H1 (cell line): ENCODE data around the gene NPFFR2. TPM values are rescaled to one million over a fixed set of nuclear protein-coding genes. Genes with fewer than 3 reads are reported as not detected.

ENCODE experiments used
- CTCF ChIA-PET: fragments of 300-600 bp; sonication (Branson Sonifier 250); formaldehyde crosslinking; loops from one replicate; lab custom pipeline; 2021; ENCODE audit not compliant: partially characterized antibody; lab: Charles Lee
- POLR2A ChIA-PET: fragments of 300-600 bp; sonication (Branson Sonifier 250); formaldehyde crosslinking; loops from one replicate; lab custom pipeline; 2021; ENCODE audit warnings: inconsistent platforms; ENCODE audit not compliant: partially characterized antibody; lab: Charles Lee
- DNase-seq, 2 experiments: peaks; one replicate each; pipeline versions ENCODE4 v3.0.0 to v3.0.0-alpha.2; 2010 to 2022; ENCODE audit warnings: low spot score in 2 of 2, low read depth in 1 of 2, mixed read lengths in 1 of 2
- FAIRE-seq: peaks from 2 replicates; lab custom pipeline; 2011; peaks lifted over from hg19 to GRCh38; lab: Jason Lieb, UNC
- H2AFZ ChIP-seq: 2 replicates; pipeline ENCODE4 v1.8.1; 2012; ENCODE audit warnings: low read length, inconsistent platforms
- H2AK5ac ChIP-seq: 2 replicates; pipeline ENCODE4 v1.6.1; 2013; ENCODE audit warnings: low read depth, low read length
- H2BK120ac ChIP-seq: replicated peaks from 2 replicates; pipeline ENCODE3; 2013; ENCODE audit warnings: low read depth, low read length, inconsistent platforms
- H2BK12ac ChIP-seq: 2 replicates; pipeline ENCODE4 v1.6.1; 2013; ENCODE audit warnings: low read depth, low read length
- H2BK15ac ChIP-seq: 2 replicates; pipeline ENCODE4 v1.6.1; 2013; ENCODE audit warnings: low read length
- H2BK20ac ChIP-seq: 2 replicates; pipeline ENCODE4 v1.6.1; 2013; ENCODE audit warnings: low read length
- H2BK5ac ChIP-seq: 2 replicates; pipeline ENCODE4 v1.6.1; 2013; ENCODE audit warnings: low read depth, low read length
- H3K14ac ChIP-seq: 2 replicates; pipeline ENCODE4 v1.6.1; 2013; ENCODE audit warnings: inconsistent platforms; ENCODE audit not compliant: insufficient read length
- H3K18ac ChIP-seq: 2 replicates; pipeline ENCODE4 v1.6.1; 2013; ENCODE audit warnings: low read length; ENCODE audit errors: extremely low read depth
- H3K23ac ChIP-seq: 2 replicates; pipeline ENCODE4 v1.6.1; 2013; ENCODE audit warnings: inconsistent platforms; ENCODE audit not compliant: insufficient read length
- H3K23me2 ChIP-seq: 2 replicates; pipeline ENCODE4 v1.6.1; 2013; ENCODE audit warnings: low read depth, low read length
- H3K27ac ChIP-seq: 2 replicates; pipeline ENCODE4 v1.6.1; 2011; ENCODE audit warnings: low read depth, low read length, inconsistent platforms
- H3K27me3 ChIP-seq, 4 experiments: replicated peaks in 1 of 4; 1 replicate in 1 of 4; 2 replicates in 3 of 4; pipeline versions ENCODE4 v1.6.1 to v1.8.1; 2011 to 2013; ENCODE audit warnings: low read length in 3 of 4, mild to moderate bottlenecking in 3 of 4, inconsistent platforms in 2 of 4, mixed read lengths in 2 of 4, moderate library complexity in 1 of 4; ENCODE audit not compliant: control insufficient read depth in 3 of 4, insufficient read depth in 3 of 4; ENCODE audit errors: extremely low read depth in 1 of 4
- H3K36me3 ChIP-seq, 4 experiments: 2 replicates each; pipeline versions ENCODE4 v1.6.1 to v1.8.1; 2011 to 2013; ENCODE audit warnings: mild to moderate bottlenecking in 4 of 4, low read length in 3 of 4, moderate library complexity in 2 of 4, control low read depth in 1 of 4, inconsistent platforms in 1 of 4; ENCODE audit not compliant: insufficient read depth in 4 of 4, control insufficient read depth in 2 of 4
- H3K4ac ChIP-seq: replicated peaks from 2 replicates; pipeline ENCODE3; 2013; ENCODE audit warnings: low read length, low read depth, mixed read lengths, inconsistent platforms; ENCODE audit not compliant: insufficient read length
- H3K4me1 ChIP-seq, 4 experiments: replicated peaks in 1 of 4; 1 replicate in 1 of 4; 2 replicates in 3 of 4; pipeline versions ENCODE4 v1.6.1 to v1.8.1; 2011 to 2013; ENCODE audit warnings: low read length in 3 of 4, inconsistent platforms in 2 of 4, mixed read lengths in 1 of 4; ENCODE audit not compliant: insufficient read depth in 4 of 4, control insufficient read depth in 3 of 4
- H3K4me2 ChIP-seq, 2 experiments: 2 replicates each; pipeline versions ENCODE4 v1.6.1 to v1.8.1; 2011 to 2013; ENCODE audit warnings: low read depth in 2 of 2, low read length in 2 of 2, control low read depth in 1 of 2, inconsistent platforms in 1 of 2, mild to moderate bottlenecking in 1 of 2; ENCODE audit not compliant: insufficient read depth in 1 of 2
- H3K4me3 ChIP-seq, 4 experiments: fragments of 200-600, 300-600 bp in 1 of 4; sonication (generic), shearing (Covaris generic), sonication (Bioruptor Twin) in 1 of 4; 2 replicates each; pipeline versions ENCODE4 v1.5.1 to v1.8.1; 2011 to 2016; ENCODE audit warnings: low read length in 4 of 4, low read depth in 3 of 4, control low read depth in 2 of 4, inconsistent platforms in 2 of 4, mild to moderate bottlenecking in 2 of 4, mixed read lengths in 1 of 4, moderate library complexity in 1 of 4; ENCODE audit not compliant: insufficient read depth in 2 of 4; ENCODE audit errors: extremely low read depth in 1 of 4
- H3K56ac ChIP-seq: replicated peaks from 2 replicates; pipeline ENCODE3; 2013; ENCODE audit warnings: low read depth, mild to moderate bottlenecking, mixed read lengths, low read length, inconsistent platforms; ENCODE audit not compliant: insufficient read length
- H3K79me1 ChIP-seq: 2 replicates; pipeline ENCODE4 v1.6.1; 2013; ENCODE audit warnings: low read depth, low read length, control low read depth
- H3K79me2 ChIP-seq, 2 experiments: 2 replicates each; pipeline versions ENCODE4 v1.6.1 to v1.8.1; 2012 to 2013; ENCODE audit warnings: low read length in 2 of 2, mild to moderate bottlenecking in 2 of 2, inconsistent platforms in 1 of 2; ENCODE audit not compliant: insufficient read depth in 2 of 2, control insufficient read depth in 1 of 2
- H3K9ac ChIP-seq, 4 experiments: replicated peaks in 1 of 4; 1 replicate in 1 of 4; 2 replicates in 3 of 4; pipeline versions ENCODE4 v1.6.1 to v1.8.1; 2011 to 2013; ENCODE audit warnings: low read depth in 3 of 4, low read length in 3 of 4, control low read depth in 2 of 4, mild to moderate bottlenecking in 2 of 4, moderate library complexity in 2 of 4, inconsistent platforms in 1 of 4; ENCODE audit errors: extremely low read depth in 1 of 4
- H3K9me3 ChIP-seq, 2 experiments: 2 replicates each; pipeline versions ENCODE4 v1.6.1 to v1.8.1; 2012 to 2013; ENCODE audit warnings: mild to moderate bottlenecking in 2 of 2, moderate library complexity in 2 of 2, control low read depth in 1 of 2, inconsistent platforms in 1 of 2, low read depth in 1 of 2, low read length in 1 of 2, mixed read lengths in 1 of 2; ENCODE audit not compliant: insufficient read depth in 2 of 2
- H4K20me1 ChIP-seq, 2 experiments: replicated peaks in 1 of 2; 2 replicates each; pipeline versions ENCODE3 to v1.8.1; 2011 to 2013; ENCODE audit warnings: inconsistent platforms in 2 of 2, low read length in 2 of 2, mild to moderate bottlenecking in 1 of 2; ENCODE audit not compliant: insufficient read depth in 2 of 2, control insufficient read depth in 1 of 2
- H4K5ac ChIP-seq: 2 replicates; pipeline ENCODE4 v1.6.1; 2013; ENCODE audit warnings: low read length, low read depth, mixed read lengths, inconsistent platforms; ENCODE audit not compliant: insufficient read length
- H4K8ac ChIP-seq: 2 replicates; pipeline ENCODE4 v1.8.0; 2013; ENCODE audit warnings: mild to moderate bottlenecking, moderate library complexity, low read length, inconsistent platforms; ENCODE audit not compliant: insufficient read depth; ENCODE audit errors: extremely low read depth
- H4K91ac ChIP-seq: replicated peaks from 2 replicates; pipeline ENCODE3; 2013; ENCODE audit warnings: low read length, mixed read lengths, inconsistent platforms; ENCODE audit not compliant: insufficient read length
- CHD2 ChIP-seq: IDR thresholded peaks from 2 replicates; pipeline ENCODE4 v1.6.1; 2012; ENCODE audit warnings: low read length, improper control_type of control experiment
- SIX5 ChIP-seq: IDR thresholded peaks from 2 replicates; pipeline ENCODE4 v1.6.1; 2011; ENCODE audit warnings: mild to moderate bottlenecking, low read depth, low read length
- WGBS, 2 experiments: shearing (Covaris generic) in 1 of 2; methylation state at CpG; one replicate each; pipeline versions ENCODE4 v1.1.6 to v1.1.7; 2013 to 2015; ENCODE audit warnings: low lambda C conversion rate in 2 of 2, mixed read lengths in 2 of 2, inconsistent platforms in 1 of 2, low coverage in 1 of 2, missing lambda C conversion rate in 1 of 2; ENCODE audit not compliant: insufficient replicate concordance in 2 of 2, insufficient coverage in 1 of 2, insufficient read length in 1 of 2; ENCODE audit errors: extremely low coverage in 1 of 2, missing lambda C conversion rate in 1 of 2; 5-methylcytosine and 5-hydroxymethylcytosine counted together
- polyA plus RNA-seq, 7 experiments: library from polyadenylated mRNA; depleted of rRNA in 3 of 7; stranded (reverse) in 5 of 7; unstranded in 2 of 7; fragments of >200 nt in 5 of 7; fragments of 200-250 nt in 2 of 7; gene quantifications; 1 replicate in 5 of 7; 2 replicates in 1 of 7; 4 replicates in 1 of 7; pipeline versions ENCODE4 v1.2.1 to v1.2.3, GENCODE V29; 2011 to 2013; ENCODE audit warnings: missing spikeins in 2 of 7, mixed read lengths in 2 of 7
- total RNA-seq: library from RNA; stranded (reverse); fragmentation: NEBNext Ultra II Directional; extraction: Animal tissue kit (Norgen Biotek cat#: 25700); gene quantifications from 2 replicates; pipeline ENCODE4 v1.2.1, GENCODE V29; 2021

Gene NPFFR2
- total and polyA plus RNA-seq, 2 of the 8 experiments (the other 6 are each of a cell fraction or from before 2014, with no cell fraction given): 0.26 to 0.53 TPM

DNA sequence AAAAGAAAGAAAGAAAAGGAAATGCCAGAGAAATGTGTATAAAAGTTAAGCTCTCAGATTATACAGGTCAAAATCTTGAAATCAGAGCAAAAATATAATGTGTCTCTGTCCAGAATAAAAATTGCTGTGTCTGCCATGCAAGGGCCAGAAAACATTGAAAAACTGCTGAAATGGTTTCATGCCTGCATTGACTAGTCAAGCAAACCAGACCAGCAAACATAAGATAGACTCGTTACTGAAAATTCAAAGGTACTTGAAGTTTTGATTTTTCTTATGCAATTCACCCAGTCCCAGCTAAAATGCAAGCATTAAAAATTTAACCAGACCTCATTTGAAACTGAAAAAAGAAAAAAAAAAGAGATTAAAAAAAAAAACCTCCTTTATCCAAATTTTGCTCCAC lies 37.2 kb upstream of the NPFFR2 start:
- CTCF ChIA-PET: no interaction called here
- H2AK5ac ChIP-seq: no peak overlapping the region
- H3K79me2 ChIP-seq: no peaks in the 10 kb centered on the region
- FAIRE-seq: no peak
- no peaks in the 10 kb centered on the region for H3K4me1 ChIP-seq
- no peaks in the 10 kb centered on the region for H3K23me2 ChIP-seq
- H3K27ac ChIP-seq: no peak overlapping the region
- no peak overlapping the region for H3K4me2 ChIP-seq
- H3K23ac ChIP-seq: no peak overlapping the region
- POLR2A ChIA-PET: no interaction called here
- H3K18ac ChIP-seq: no peak overlapping the region
- no peak overlapping the region for H2AFZ ChIP-seq
- no peak overlapping the region for H2BK15ac ChIP-seq
- no peak overlapping the region for H3K4me3 ChIP-seq
- H2BK12ac ChIP-seq: no peak overlapping the region
- H4K91ac ChIP-seq: no peak overlapping the region
- H3K4ac ChIP-seq: no peak overlapping the region
- no peak for TF ChIP-seq SIX5
- TF ChIP-seq CHD2: no peak
- H2BK120ac ChIP-seq: no peak overlapping the region
- DNase-seq: no peak
- no peaks in the 10 kb centered on the region for H4K20me1 ChIP-seq
- no peak overlapping the region for H3K9ac ChIP-seq
- no peak overlapping the region for H4K5ac ChIP-seq
- H3K14ac ChIP-seq: no peak overlapping the region
- H3K27me3 ChIP-seq: no peaks in the 10 kb centered on the region
- H3K79me1 ChIP-seq: no peaks in the 10 kb centered on the region
- no peaks in the 10 kb centered on the region for H3K36me3 ChIP-seq
- peaks cover 7 to 10% of the 10 kb centered on the region in 2 experiments; a peak in 3 of 4 replicates for H3K9me3 ChIP-seq
- no peak overlapping the region for H3K56ac ChIP-seq
- H2BK5ac ChIP-seq: no peak overlapping the region
- no peak overlapping the region for H4K8ac ChIP-seq
- WGBS, 2 experiments: 93% methylated on average over 1 of the region's 1 CpG; no CpG with 5 or more reads in 1 of the 2 experiments
- H2BK20ac ChIP-seq: no peak overlapping the region
